Activated CD8-positive, alpha-beta T cell treated with anti-CD3 and anti-CD28 coated beads for 36 hours (primary cell): ENCODE results near the gene KIFC1. TPM values are rescaled to one million over a fixed set of nuclear protein-coding genes. Genes with fewer than 3 reads are reported as not detected.

Source experiments
- ATAC-seq: fragments of 200-7000 bp; cut with Tn5 transposase; one replicate; pipeline ENCODE4 v1.10.0; 2021; ENCODE audit warnings: mild to moderate bottlenecking, moderate library complexity
- CTCF ChIA-PET: fragments of 350-600 bp; sonication (Branson Sonifier 250); formaldehyde crosslinking; loops from one replicate; lab custom pipeline; 2021; ENCODE audit warnings: antibody characterized with exemption; lab: Charles Lee
- POLR2A ChIA-PET: fragments of 350-600 bp; sonication (Branson Sonifier 250); formaldehyde crosslinking; loops from one replicate; lab custom pipeline; 2021; ENCODE audit warnings: antibody characterized with exemption; lab: Charles Lee
- DNase-seq: peaks from one replicate; pipeline ENCODE4 v3.0.0-alpha.2; 2020
- H3K27ac Mint-ChIP-seq: one replicate; pipeline ENCODE4 v1.8.0; 2021; ENCODE audit warnings: mild to moderate bottlenecking, mixed read lengths
- H3K27me3 Mint-ChIP-seq: one replicate; pipeline ENCODE4 v1.8.0; 2021; ENCODE audit warnings: mixed read lengths
- H3K36me3 Mint-ChIP-seq: one replicate; pipeline ENCODE4 v1.8.0; 2021; ENCODE audit warnings: low read depth, mixed read lengths
- H3K4me1 Mint-ChIP-seq: one replicate; pipeline ENCODE4 v1.8.0; 2021; ENCODE audit warnings: low read depth, mixed read lengths
- H3K4me3 Mint-ChIP-seq: one replicate; pipeline ENCODE4 v1.8.0; 2021; ENCODE audit warnings: mild to moderate bottlenecking, moderate library complexity, mixed read lengths
- H3K9me3 Mint-ChIP-seq: one replicate; pipeline ENCODE4 v1.8.0; 2021; ENCODE audit warnings: mixed read lengths
- CTCF ChIP-seq: fragments of 200-600 bp; IDR thresholded peaks from one replicate; pipeline ENCODE4 v1.8.0; 2022; ENCODE audit warnings: antibody characterized with exemption, mild to moderate bottlenecking
- intact Hi-C: fragments of 100-400 bp; cut with micrococcal nuclease; formaldehyde crosslinking; loops from one replicate; pipeline ENCODE4 v1.10.0; 2022
- microRNA-seq: library from miRNA; unstranded; fragments of <30 nt; microRNA quantifications from one replicate; pipeline ENCODE4 v1.2.0, GENCODE V29; 2022; ENCODE audit warnings: borderline microRNAs expressed, borderline replicate concordance
- total RNA-seq, 2 experiments: library from RNA; stranded (reverse); gene quantifications; one replicate each; pipeline ENCODE4 v1.2.3, GENCODE V29; 2021

The KIFC1 gene
- total RNA-seq, 2 experiments from 2014 or later: 93.4 to 96.0 TPM

GRCh38 chr6:33455051-33455450, 63.4 kb downstream of the KIFC1 start:
- peaks cover 24% of the 10 kb centered on the region for H3K36me3 Mint-ChIP-seq
- peaks cover 29% of the 10 kb centered on the region for H3K4me1 Mint-ChIP-seq
- intact Hi-C loops: loop anchor here (10.0 kb wide), 1 partner anchor 120 kb away; no protein-coding TSS in a partner anchor
- no peak for ATAC-seq
- H3K27ac Mint-ChIP-seq: peak overlapping the region; percentile 90
- no peaks in the 10 kb centered on the region for H3K27me3 Mint-ChIP-seq
- peak overlapping the region; percentile 84 for H3K4me3 Mint-ChIP-seq
- CTCF ChIA-PET: interaction anchor here (0.6 to 1.6 kb wide), 3 partner anchors 24 to 131 kb away, joined by 3 to 10 read pairs (median 3); no protein-coding TSS in a partner anchor
- H3K9me3 Mint-ChIP-seq: no peaks in the 10 kb centered on the region
- POLR2A ChIA-PET: interaction anchor here (0.8 to 2.1 kb wide), 7 partner anchors 15 to 138 kb away, joined by 3 to 14 read pairs (median 5); partner anchors contain the start of gene ZBTB22
- no peak for TF ChIP-seq CTCF
- no peak for DNase-seq

- no peak overlapping the region for H3K4me3 Mint-ChIP-seq
These were observed 64.5 kb downstream of the KIFC1 start for GRCh38 chr6:33456156-33456555.

GRCh38 chr6:33458676-33459075, 67.1 kb downstream of the KIFC1 start:
- no peak overlapping the region for H3K27ac Mint-ChIP-seq
- ChIA-PET CTCF (interaction anchor here (0.8 kb wide), 1 partner anchor 9 kb away, joined by 3 read pairs; no protein-coding TSS in a partner anchor), POLR2A (interaction anchor here (1.2 to 1.3 kb wide), 2 partner anchors 8 to 14 kb away, joined by 3 read pairs; no protein-coding TSS in a partner anchor)
- no peak overlapping the region for H3K4me3 Mint-ChIP-seq
- DNase-seq: no peak
- ATAC-seq: no peak
- H3K9me3 Mint-ChIP-seq: no peaks in the 10 kb centered on the region
- peaks cover 18% of the 10 kb centered on the region for H3K4me1 Mint-ChIP-seq
- no peaks in the 10 kb centered on the region for H3K27me3 Mint-ChIP-seq
- peaks cover 22% of the 10 kb centered on the region for H3K36me3 Mint-ChIP-seq
- TF ChIP-seq CTCF: no peak
- intact Hi-C loops: loop anchor here (10.0 kb wide), 1 partner anchor 116 kb away; no protein-coding TSS in a partner anchor

More at GRCh38 chr6:33456156-33456555, 64.5 kb downstream of the KIFC1 start:
- Mint-ChIP-seq H3K9me3 (no peaks in the 10 kb centered on the region), H3K36me3 (peaks cover 22% of the 10 kb centered on the region), H3K4me1 (peaks cover 29% of the 10 kb centered on the region), H3K27me3 (no peaks in the 10 kb centered on the region), H3K27ac (no peak overlapping the region)
- ATAC-seq (no peak), DNase-seq (no peak)
- POLR2A ChIA-PET: no interaction called here
- intact Hi-C loops: loop anchor here (10.0 kb wide), 1 partner anchor 119 kb away; no protein-coding TSS in a partner anchor
- CTCF ChIA-PET: interaction anchor here (0.7 kb wide), 1 partner anchor 244 kb away, joined by 4 read pairs; no protein-coding TSS in a partner anchor
- TF ChIP-seq CTCF: no peak

GRCh38 chr6:33459226-33459625, 67.6 kb downstream of the KIFC1 start:
- DNase-seq: no peak
- H3K36me3 Mint-ChIP-seq: peaks cover 22% of the 10 kb centered on the region
- POLR2A ChIA-PET: interaction anchor here (1.2 to 1.3 kb wide), 2 partner anchors 9 to 14 kb away, joined by 3 read pairs; no protein-coding TSS in a partner anchor
- peaks cover 18% of the 10 kb centered on the region for H3K4me1 Mint-ChIP-seq
- no peaks in the 10 kb centered on the region for H3K27me3 Mint-ChIP-seq
- H3K4me3 Mint-ChIP-seq: no peak overlapping the region
- CTCF ChIA-PET: interaction anchor here (0.8 kb wide), 1 partner anchor 9 kb away, joined by 3 read pairs; no protein-coding TSS in a partner anchor
- H3K27ac Mint-ChIP-seq: no peak overlapping the region
- no peak for TF ChIP-seq CTCF
- intact Hi-C loops: loop anchor here (10.0 kb wide), 1 partner anchor 116 kb away; no protein-coding TSS in a partner anchor
- no peak for ATAC-seq
- no peaks in the 10 kb centered on the region for H3K9me3 Mint-ChIP-seq

Small RNAs within 50 kb of the gene (microRNA-seq; reads per million reads assigned to microRNA genes)
- 2.4 reads per million for gene MIR5004

Other genes with a start within 250 kb of the KIFC1 start
- gene COL11A2, start 199.4 kb upstream of the KIFC1 start, total RNA-seq: 1 to 10 TPM; 1.3 to 1.4 TPM
- gene RXRB, start 191.2 kb upstream of the KIFC1 start, total RNA-seq: 10 to 100 TPM; 41.2 to 41.9 TPM
- gene SLC39A7, start 191.0 kb upstream of the KIFC1 start, total RNA-seq: 10 to 100 TPM; 43.1 to 43.3 TPM
- gene HSD17B8, start 187.2 kb upstream of the KIFC1 start, total RNA-seq: 10 to 100 TPM; 40.6 to 42.0 TPM
- 10 to 100 TPM; 26.8 to 27.5 TPM for gene RING1, start 183.3 kb upstream of the KIFC1 start, total RNA-seq
- 10 to 100 TPM; 31.2 to 34.3 TPM for gene VPS52, start 119.9 kb upstream of the KIFC1 start, total RNA-seq
- 1,000 to 10,000 TPM; 4,910 to 4,938 TPM for gene RPS18, start 119.7 kb upstream of the KIFC1 start, total RNA-seq
- 1 to 10 TPM; 3.6 to 4.2 TPM for gene B3GALT4, start 114.7 kb upstream of the KIFC1 start, total RNA-seq
- gene WDR46, start 102.6 kb upstream of the KIFC1 start, total RNA-seq: 10 to 100 TPM; 64.0 to 72.2 TPM
- gene PFDN6, start 102.2 kb upstream of the KIFC1 start, total RNA-seq: 10 to 100 TPM; 78.1 to 92.3 TPM
- gene RGL2, start 92.9 kb upstream of the KIFC1 start, total RNA-seq: 10 to 100 TPM; 24.2 to 24.3 TPM
- gene TAPBP, start 77.7 kb upstream of the KIFC1 start, total RNA-seq: 100 to 1,000 TPM; 179 to 183 TPM
- 1 to 10 TPM; 7.2 to 7.5 TPM for gene ZBTB22, start 74.1 kb upstream of the KIFC1 start, total RNA-seq
- 10 to 100 TPM; 59.8 to 72.4 TPM for gene DAXX, start 68.9 kb upstream of the KIFC1 start, total RNA-seq
- 10 to 100 TPM; 31.9 to 32.6 TPM for gene PHF1, start 19.2 kb downstream of the KIFC1 start, total RNA-seq
- gene CUTA, start 26.3 kb downstream of the KIFC1 start, total RNA-seq: 100 to 1,000 TPM; 155 to 160 TPM
- gene SYNGAP1, start 28.2 kb downstream of the KIFC1 start, total RNA-seq: 10 to 100 TPM; 57.9 to 67.0 TPM
- 1 to 10 TPM; 7.8 to 8.7 TPM for gene ZBTB9, start 62.8 kb downstream of the KIFC1 start, total RNA-seq
- 10 to 100 TPM; 33.8 to 34.3 TPM for gene BAK1, start 188.5 kb downstream of the KIFC1 start, total RNA-seq
- 10 to 100 TPM; 36.6 to 38.0 TPM for gene ITPR3, start 229.5 kb downstream of the KIFC1 start, total RNA-seq